Endodermal cell (in vitro differentiated cells): ENCODE measurements around the gene MED12. TPM values are rescaled to one million over a fixed set of nuclear protein-coding genes. Genes with fewer than 3 reads are reported as not detected.

Experiments
- DNase-seq: peaks from one replicate; pipeline ENCODE4 v3.0.0-alpha.2; 2017
- H3K27ac ChIP-seq: 2 replicates; pipeline ENCODE4 v1.5.1; 2013; ENCODE audit warnings: mild to moderate bottlenecking, low read depth, low read length, moderate library complexity
- H3K27me3 ChIP-seq: 2 replicates; pipeline ENCODE4 v1.6.1; 2013; ENCODE audit warnings: mild to moderate bottlenecking, low read length, moderate library complexity; ENCODE audit not compliant: insufficient read depth, control insufficient read depth, poor library complexity, severe bottlenecking
- H3K36me3 ChIP-seq: 2 replicates; pipeline ENCODE4 v1.7.0; 2013; ENCODE audit warnings: mild to moderate bottlenecking, low read length, moderate library complexity; ENCODE audit not compliant: control insufficient read depth, insufficient read depth
- H3K4me1 ChIP-seq: one replicate; pipeline ENCODE4 v1.7.0; 2013; ENCODE audit warnings: low read length; ENCODE audit not compliant: control insufficient read depth, insufficient read depth
- H3K4me3 ChIP-seq: 2 replicates; pipeline ENCODE4 v1.5.1; 2013; ENCODE audit warnings: mild to moderate bottlenecking, low read length, moderate library complexity
- H3K9ac ChIP-seq: 2 replicates; pipeline ENCODE4 v1.6.1; 2013; ENCODE audit warnings: mild to moderate bottlenecking, low read length, moderate library complexity; ENCODE audit not compliant: poor library complexity, severe bottlenecking; ENCODE audit errors: extremely low read depth
- H3K9me3 ChIP-seq: 2 replicates; pipeline ENCODE4 v1.6.1; 2013; ENCODE audit warnings: mild to moderate bottlenecking, low read length, moderate library complexity; ENCODE audit not compliant: control insufficient read depth
- H3K27ac Mint-ChIP-seq: 2 replicates; pipeline ENCODE4 v1.8.0; 2020; ENCODE audit warnings: mixed read lengths
- H3K27me3 Mint-ChIP-seq: 2 replicates; pipeline ENCODE4 v1.8.0; 2021; ENCODE audit warnings: mild to moderate bottlenecking, mixed read lengths; ENCODE audit not compliant: insufficient read depth
- H3K36me3 Mint-ChIP-seq: 2 replicates; pipeline ENCODE4 v1.8.0; 2020; ENCODE audit warnings: low read depth, mixed read lengths
- H3K4me1 Mint-ChIP-seq: 2 replicates; pipeline ENCODE4 v1.8.0; 2020; ENCODE audit warnings: mixed read lengths
- H3K4me3 Mint-ChIP-seq: 2 replicates; pipeline ENCODE4 v1.8.0; 2020; ENCODE audit warnings: mild to moderate bottlenecking, moderate library complexity, mixed read lengths
- H3K9me3 Mint-ChIP-seq: 2 replicates; pipeline ENCODE4 v1.8.0; 2020; ENCODE audit warnings: mild to moderate bottlenecking, mixed read lengths
- CTCF ChIP-seq: fragments of 200-600 bp; sonication (generic); conservative IDR thresholded peaks from 2 replicates; pipeline ENCODE4 v1.5.0; 2021; ENCODE audit warnings: antibody characterized with exemption, mild to moderate bottlenecking
- WGBS, 2 experiments: methylation state at CpG; one replicate each; pipeline versions ENCODE4 v1.1.5 to v1.1.7; 2013; ENCODE audit warnings: missing lambda C conversion rate in 2 of 2, mixed read lengths in 1 of 2; ENCODE audit not compliant: insufficient coverage in 1 of 2, insufficient read length in 1 of 2; 5-methylcytosine and 5-hydroxymethylcytosine counted together
- total RNA-seq, 2 donors: library from RNA; stranded (reverse); fragmentation: NEBNext Ultra II Directional in 1 of 2; extraction: Animal tissue kit (Norgen Biotek cat#: 25700) in 1 of 2; gene quantifications; 2 replicates in 1 of 2; 3 replicates in 1 of 2; pipeline ENCODE4 v1.2.1, GENCODE V29; 2021

The MED12 gene
- total RNA-seq, 2 donors from 2014 or later, result 57.8 to 60.8 TPM

DNA sequence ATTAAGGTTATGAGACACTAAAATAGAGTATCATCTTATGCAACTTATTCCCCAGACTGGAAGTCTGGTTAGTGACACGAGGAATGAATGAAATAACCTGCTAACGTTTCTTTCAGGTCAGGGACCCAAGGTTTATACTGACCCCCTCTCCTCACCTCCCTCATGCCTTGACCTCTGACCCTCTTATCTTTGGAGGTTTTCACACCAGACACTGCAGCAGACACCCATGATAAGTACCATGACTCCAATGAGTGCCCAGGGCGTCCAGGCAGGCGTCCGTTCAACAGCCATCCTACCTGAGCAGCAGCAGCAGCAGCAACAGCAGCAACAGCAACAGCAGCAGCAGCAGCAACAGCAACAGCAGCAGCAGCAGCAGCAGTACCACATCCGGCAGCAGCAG is 22.0 kb downstream of the MED12 start:
- Histone ChIP-seq H3K9me3 (no peaks in the 10 kb centered on the region), H3K4me3 (no peak overlapping the region), H3K4me1 (no peaks in the 10 kb centered on the region), H3K27me3 (no peaks in the 10 kb centered on the region), H3K36me3 (peaks cover 6% of the 10 kb centered on the region), H3K9ac (no peak overlapping the region), H3K27ac (no peak overlapping the region)
- TF ChIP-seq CTCF, result no peak
- H3K4me3 Mint-ChIP-seq, result no peak overlapping the region
- H3K4me1 Mint-ChIP-seq, result no peaks in the 10 kb centered on the region
- DNase-seq, result no peak
- H3K36me3 Mint-ChIP-seq, result peaks cover 54% of the 10 kb centered on the region
- peaks cover 6% of the 10 kb centered on the region for H3K27me3 Mint-ChIP-seq
- WGBS, 2 experiments, result 95 to 100% methylated on average over 2 to 6 of the region's 6 CpGs
- H3K27ac Mint-ChIP-seq, result no peak overlapping the region
- H3K9me3 Mint-ChIP-seq, result peaks cover 69% of the 10 kb centered on the region

DNA sequence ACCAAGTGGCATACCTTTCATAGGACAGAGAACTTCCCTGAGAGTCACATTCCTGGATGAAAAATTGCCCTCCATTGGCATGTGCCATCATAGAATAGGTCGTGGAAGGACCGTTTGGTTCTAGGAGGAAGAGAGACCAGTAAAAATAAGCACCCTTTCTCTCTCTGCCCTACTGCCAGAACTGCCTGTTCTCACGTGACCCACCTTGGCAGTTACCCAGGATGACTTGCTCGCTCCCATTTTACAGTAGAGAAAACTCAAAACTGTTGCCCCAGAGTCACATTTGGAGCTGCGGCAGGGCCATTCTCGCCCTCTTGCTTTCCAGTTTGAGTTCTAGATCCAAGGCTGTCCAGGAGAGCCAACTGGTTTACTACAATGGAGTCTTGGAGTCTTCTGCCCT is 25.1 kb downstream of the MED12 start:
- H3K9me3 Mint-ChIP-seq, result peaks cover 60% of the 10 kb centered on the region
- H3K36me3 Mint-ChIP-seq, result peaks cover 27% of the 10 kb centered on the region
- H3K27me3 ChIP-seq, result no peaks in the 10 kb centered on the region
- peaks cover 7% of the 10 kb centered on the region for H3K4me1 Mint-ChIP-seq
- no peak for DNase-seq
- H3K27ac Mint-ChIP-seq, result no peak overlapping the region
- H3K27ac ChIP-seq, result no peak overlapping the region
- peaks cover 6% of the 10 kb centered on the region for H3K27me3 Mint-ChIP-seq
- TF ChIP-seq CTCF, result no peak
- no peaks in the 10 kb centered on the region for H3K4me1 ChIP-seq
- peaks cover 3% of the 10 kb centered on the region for H3K36me3 ChIP-seq
- WGBS, 2 experiments, result 92 to 93% methylated on average over 4 to 6 of the region's 6 CpGs
- H3K9me3 ChIP-seq, result no peaks in the 10 kb centered on the region
- H3K9ac ChIP-seq, result no peak overlapping the region
- no peak overlapping the region for H3K4me3 ChIP-seq
- no peak overlapping the region for H3K4me3 Mint-ChIP-seq

- no peak for TF ChIP-seq CTCF
- H3K9me3 Mint-ChIP-seq, result peaks cover 54% of the 10 kb centered on the region
- no peak within 1 kb of the TSS for H3K9ac ChIP-seq
- no peaks in the 10 kb centered on the region for H3K4me1 ChIP-seq
- H3K4me1 Mint-ChIP-seq, result peaks cover 7% of the 10 kb centered on the region
- no peaks in the 10 kb centered on the region for H3K27me3 ChIP-seq
- H3K36me3 ChIP-seq, result no peaks in the 10 kb centered on the region
- H3K4me3 Mint-ChIP-seq, result peak within 1 kb of the TSS; percentile 25
- peak within 1 kb of the TSS; percentile 69 for H3K4me3 ChIP-seq
- WGBS, 2 experiments, result 4% methylated on average over 27 of the region's 28 CpGs; no CpG with 5 or more reads in 1 of the 2 experiments
- H3K27ac ChIP-seq, result peak within 1 kb of the TSS; percentile 32
- DNase-seq, result peak; percentile 66
- peaks cover 16% of the 10 kb centered on the region for H3K36me3 Mint-ChIP-seq
- no peaks in the 10 kb centered on the region for H3K9me3 ChIP-seq
- peaks cover 6% of the 10 kb centered on the region for H3K27me3 Mint-ChIP-seq
- no peak within 1 kb of the TSS for H3K27ac Mint-ChIP-seq
These were observed 26.3 kb downstream of the MED12 start, which contains the start of gene NLGN3 for GRCh38 chrX:71144651-71145050. Gene NLGN3 (plus strand): TSS chrX:71144841. CDS start chrX:71147750, 2,909 bp downstream.
